ENCODE data around the gene NUDT14.

The NUDT14 gene

GRCh38 chr14:105182296-105183020 lies 1.3 kb upstream of the NUDT14 start:
- TF ChIP-seq GATA2 (IDR thresholded peaks at IDR 0.05; ENCODE audit: low read depth, low read length) (no peak), GATA3 (IDR thresholded peaks at IDR 0.05; ENCODE audit: low read depth, low read length) (no peak)

DNA sequence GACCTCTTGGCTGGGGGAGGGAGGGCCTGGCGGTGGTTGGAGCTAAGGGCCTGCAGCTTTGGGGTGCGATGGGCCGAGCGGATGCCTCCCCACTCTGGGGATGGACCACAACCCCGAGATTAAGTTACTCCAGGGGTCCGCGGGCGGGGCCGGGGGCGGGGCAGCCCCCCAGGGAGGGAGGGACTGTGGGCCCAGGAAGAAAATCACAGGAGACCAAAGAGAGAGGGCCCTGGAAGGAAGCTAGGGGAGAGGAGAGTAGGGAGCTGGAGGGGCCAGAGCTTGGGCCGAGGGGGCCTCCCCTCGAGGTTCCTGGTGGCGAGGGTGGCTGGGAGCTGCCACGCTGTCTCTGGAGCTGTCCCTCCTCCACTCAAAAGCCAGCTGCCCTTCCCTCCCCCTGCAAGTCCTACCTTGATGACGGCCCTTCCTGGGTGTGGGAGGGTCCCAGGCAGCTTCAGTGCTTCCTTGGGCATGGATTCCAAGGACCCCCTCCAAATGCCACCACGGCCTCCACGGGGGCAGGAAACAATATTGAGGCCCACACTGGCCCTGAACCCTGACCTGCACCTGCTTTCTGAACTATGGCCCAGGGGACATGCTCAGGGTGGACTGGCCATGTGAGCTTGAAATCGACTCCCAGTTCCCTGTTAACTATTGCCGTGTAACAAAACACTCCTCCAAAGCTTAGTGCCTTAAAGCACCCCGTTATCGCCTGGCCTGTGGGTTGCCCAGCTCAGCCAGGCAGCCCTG lies 610 bp upstream of the NUDT14 start:
- TF ChIP-seq GATA2 (IDR thresholded peaks at IDR 0.05; ENCODE audit: low read depth, low read length), result no peak
- no peak for TF ChIP-seq GATA3 (IDR thresholded peaks at IDR 0.05; ENCODE audit: low read depth, low read length)

- TF ChIP-seq GATA3 (IDR thresholded peaks at IDR 0.05; ENCODE audit: low read depth, low read length) (no peak), GATA2 (IDR thresholded peaks at IDR 0.05; ENCODE audit: low read depth, low read length) (no peak)
Observed at GRCh38 chr14:105179191-105179590, 1.9 kb downstream of the NUDT14 start.

DNA sequence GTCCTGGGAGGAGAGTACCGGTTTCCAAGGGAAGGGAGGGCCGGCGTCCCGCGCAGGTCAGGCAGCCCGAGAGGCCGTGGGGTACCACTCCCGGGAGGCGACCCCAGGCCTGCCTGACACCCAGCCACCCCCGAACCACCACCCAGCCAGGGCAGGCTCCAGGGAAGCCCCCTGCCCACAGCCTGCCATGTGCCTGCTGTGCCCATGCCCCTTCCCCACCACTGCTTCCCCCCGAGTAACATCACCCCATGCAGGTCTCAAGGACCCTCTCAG lies 2.3 kb downstream of the NUDT14 start:
- TF ChIP-seq GATA3 (IDR thresholded peaks at IDR 0.05; ENCODE audit: low read depth, low read length) (no peak), GATA2 (IDR thresholded peaks at IDR 0.05; ENCODE audit: low read depth, low read length) (no peak)

- no peak for TF ChIP-seq GATA2 (IDR thresholded peaks at IDR 0.05; ENCODE audit: low read depth, low read length)
- no peak for TF ChIP-seq GATA3 (IDR thresholded peaks at IDR 0.05; ENCODE audit: low read depth, low read length)
Observed at GRCh38 chr14:105178069-105178867, 2.8 kb downstream of the NUDT14 start.

GRCh38 chr14:105177082-105177481 lies 4.0 kb downstream of the NUDT14 start:
- no peak for TF ChIP-seq GATA3 (IDR thresholded peaks at IDR 0.05; ENCODE audit: low read depth, low read length)
- TF ChIP-seq GATA2 (IDR thresholded peaks at IDR 0.05; ENCODE audit: low read depth, low read length), result no peak

DNA sequence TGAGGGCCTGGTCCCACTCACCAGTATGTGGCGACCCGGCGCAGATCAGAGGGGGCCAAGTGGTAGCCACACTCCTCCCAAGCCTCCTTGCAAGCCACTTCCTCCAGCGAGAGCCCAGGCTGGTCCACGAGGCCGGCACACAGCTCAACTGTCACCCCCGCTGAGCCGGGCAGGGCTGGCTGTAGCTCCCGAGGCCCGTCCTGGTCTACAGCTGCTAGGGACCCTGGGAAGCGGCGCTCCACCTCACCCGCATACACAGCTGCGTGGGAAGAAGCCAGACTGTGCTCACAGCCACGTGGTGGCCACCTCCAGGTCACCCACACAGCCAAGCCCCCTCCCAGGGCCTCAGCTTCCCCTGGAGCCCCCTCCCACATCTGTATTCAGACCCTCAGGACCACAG lies 4.6 kb downstream of the NUDT14 start:
- TF ChIP-seq GATA3 (IDR thresholded peaks at IDR 0.05; ENCODE audit: low read depth, low read length) (no peak), GATA2 (IDR thresholded peaks at IDR 0.05; ENCODE audit: low read depth, low read length) (no peak)

DNA sequence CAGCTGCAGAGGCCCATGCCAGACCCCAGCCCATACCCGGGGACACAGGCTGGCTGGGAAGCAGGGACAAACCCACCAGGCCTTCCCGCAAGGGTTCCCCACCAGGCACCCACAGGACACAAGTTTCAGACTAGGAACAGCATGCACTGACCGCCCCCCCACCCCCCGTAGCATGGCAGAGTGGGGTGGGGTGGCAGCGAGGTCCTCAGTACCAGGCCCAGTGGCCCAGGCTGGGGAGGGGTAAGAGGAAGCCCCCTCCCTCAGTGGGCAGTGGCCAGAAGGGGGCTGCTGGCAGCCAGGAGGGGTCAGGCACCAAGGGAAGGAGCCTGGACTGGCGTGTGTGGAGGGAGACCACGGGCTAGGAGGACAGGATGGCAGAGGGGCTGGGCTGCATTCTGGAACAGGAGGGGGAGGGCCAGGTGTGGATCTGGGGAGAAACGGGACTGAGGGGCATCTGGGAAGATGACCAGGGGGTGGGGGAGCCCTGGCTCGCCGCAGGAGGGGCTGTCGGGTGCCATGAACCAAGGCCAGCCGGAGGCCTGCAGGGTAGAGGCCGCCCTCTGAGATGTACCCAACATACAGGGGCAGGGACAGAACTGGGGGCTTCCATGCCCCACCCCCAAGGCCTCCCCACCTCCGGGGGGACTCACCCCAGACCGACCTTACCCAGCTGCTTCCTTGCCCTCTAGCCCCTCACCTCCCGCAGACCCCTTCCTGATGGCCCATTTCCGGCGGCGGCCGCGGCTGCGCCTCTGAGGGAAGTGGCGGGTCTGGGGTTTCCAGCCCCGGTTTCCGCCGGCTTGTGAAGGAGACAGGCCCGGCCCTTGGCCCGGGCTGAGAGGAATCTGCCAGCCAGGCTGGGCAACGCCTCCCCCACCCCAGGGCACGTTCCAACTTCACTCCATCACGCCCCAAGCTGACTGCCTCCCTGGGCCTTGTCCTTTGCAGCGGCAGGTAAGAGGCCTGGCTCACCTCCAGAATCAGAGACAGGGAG lies 6.9 kb downstream of the NUDT14 start:
- TF ChIP-seq GATA3 (IDR thresholded peaks at IDR 0.05; ENCODE audit: low read depth, low read length) (no peak), GATA2 (IDR thresholded peaks at IDR 0.05; ENCODE audit: low read depth, low read length) (no peak)

DNA sequence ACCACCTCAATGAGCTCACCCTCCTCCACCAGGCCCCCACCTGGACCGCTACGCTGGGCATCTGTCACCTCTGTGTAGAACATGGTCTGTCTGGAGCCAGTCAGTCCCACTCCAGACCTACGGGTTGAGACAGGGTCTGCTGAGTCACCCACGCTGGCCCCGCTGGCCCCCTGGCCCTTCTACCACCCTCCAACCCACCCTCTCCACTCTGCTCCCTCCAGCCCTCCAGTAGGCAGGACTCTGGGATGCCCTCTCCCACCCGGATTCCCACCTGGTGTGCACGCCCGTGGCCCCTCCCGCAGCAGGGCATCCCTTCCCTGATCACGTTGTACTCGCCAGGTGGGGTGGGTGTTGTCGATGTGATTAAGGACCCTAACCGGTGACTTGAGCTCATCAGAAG lies 8.0 kb downstream of the NUDT14 start:
- no peak for TF ChIP-seq GATA3 (IDR thresholded peaks at IDR 0.05; ENCODE audit: low read depth, low read length)
- TF ChIP-seq GATA2 (IDR thresholded peaks at IDR 0.05; ENCODE audit: low read depth, low read length), result no peak

GRCh38 chr14:105172476-105172875 lies 8.6 kb downstream of the NUDT14 start:
- TF ChIP-seq GATA3 (IDR thresholded peaks at IDR 0.05; ENCODE audit: low read depth, low read length), result no peak
- no peak for TF ChIP-seq GATA2 (IDR thresholded peaks at IDR 0.05; ENCODE audit: low read depth, low read length)

DNA sequence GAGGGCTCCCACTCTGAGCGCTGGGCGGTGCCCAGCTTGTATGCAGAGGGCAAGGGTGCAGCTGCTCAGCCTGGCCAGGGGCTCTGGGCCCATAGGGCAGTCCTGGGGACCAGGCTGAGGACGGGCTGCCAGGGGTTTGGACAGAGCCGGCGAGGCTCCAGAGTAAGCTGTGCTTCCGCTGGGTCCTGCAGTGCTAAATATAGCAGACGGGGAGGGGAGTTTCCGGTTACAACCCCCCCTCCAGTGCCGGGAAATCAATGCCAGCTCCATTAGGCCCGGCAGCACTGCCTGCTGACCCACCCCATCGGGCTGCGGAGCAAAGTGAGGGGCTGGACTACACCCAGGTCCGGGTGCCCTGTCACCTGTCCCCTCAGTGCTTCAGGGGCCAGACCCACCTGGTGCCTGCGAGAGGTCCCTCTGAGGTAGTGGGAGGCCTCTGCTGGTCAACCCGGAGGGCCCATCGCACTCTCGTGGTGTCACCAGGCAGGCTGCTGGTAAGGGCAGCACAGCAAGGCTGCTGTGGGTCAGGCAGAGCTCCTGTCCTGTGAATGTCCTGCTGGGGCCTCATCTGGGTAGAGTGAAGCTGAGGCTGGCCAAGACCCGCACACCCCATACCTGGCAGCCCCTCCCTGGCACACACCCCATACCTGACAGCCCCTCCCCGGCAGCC lies 10.0 kb downstream of the NUDT14 start:
- TF ChIP-seq GATA3 (IDR thresholded peaks at IDR 0.05; ENCODE audit: low read depth, low read length) (no peak), GATA2 (IDR thresholded peaks at IDR 0.05; ENCODE audit: low read depth, low read length) (no peak)

DNA sequence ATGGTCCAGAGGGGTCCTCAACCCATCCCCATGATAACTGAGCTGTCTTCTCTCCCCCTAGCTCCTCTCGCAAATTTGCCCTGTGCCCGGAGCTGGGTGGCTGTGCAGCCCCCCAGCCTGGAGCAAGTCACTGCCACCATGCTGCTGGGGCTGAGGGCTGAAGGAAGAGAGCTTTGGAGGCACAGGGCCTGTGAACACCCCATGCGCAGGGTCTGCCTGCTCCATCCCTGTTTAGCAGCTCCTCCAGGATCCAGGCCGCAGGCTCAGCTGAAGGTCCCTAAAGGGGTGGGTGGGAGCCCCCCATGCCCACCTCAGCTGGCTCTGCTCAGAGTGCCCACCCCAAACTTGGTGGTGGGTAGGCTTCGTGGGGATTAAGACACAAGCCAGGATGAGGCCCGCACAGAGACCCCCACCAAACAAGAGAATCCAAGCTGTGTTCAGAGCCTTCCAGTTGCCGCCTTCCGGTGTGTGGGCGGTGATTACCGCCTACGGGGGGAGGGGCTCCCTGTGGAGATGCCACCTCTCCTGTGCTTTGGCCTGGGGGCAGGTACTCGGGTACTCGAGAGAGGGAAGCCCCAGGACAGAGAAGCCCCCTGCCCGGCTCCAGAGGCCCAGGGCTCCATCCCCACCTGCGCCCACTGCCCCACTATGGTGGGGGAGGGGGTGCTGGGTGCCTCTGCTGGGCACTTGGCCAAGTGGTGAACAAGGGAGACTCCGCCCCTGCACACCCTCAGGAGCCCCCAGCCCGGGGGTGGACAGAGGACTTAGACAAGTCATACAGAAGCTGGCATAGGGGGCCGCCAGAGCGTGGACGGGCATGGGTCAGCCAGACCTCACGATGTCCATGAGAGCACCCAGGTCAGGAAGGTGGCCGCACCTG lies 11.1 kb downstream of the NUDT14 start:
- no peak for TF ChIP-seq GATA3 (IDR thresholded peaks at IDR 0.05; ENCODE audit: low read depth, low read length)
- TF ChIP-seq GATA2 (IDR thresholded peaks at IDR 0.05; ENCODE audit: low read depth, low read length), result no peak

All from SH-SY5Y (cell line).